Measurements from ENCODE around the gene IL4R. TPM values are rescaled to one million over a fixed set of nuclear protein-coding genes. Genes with fewer than 3 reads are reported as not detected.
"Not testable (repeated sequence)": the region's sequence is repeated elsewhere in the genome, so short reads cannot be mapped to it uniquely, and the experiment has no call there.

The IL4R gene
- 14.0 TPM for total RNA-seq

DNA sequence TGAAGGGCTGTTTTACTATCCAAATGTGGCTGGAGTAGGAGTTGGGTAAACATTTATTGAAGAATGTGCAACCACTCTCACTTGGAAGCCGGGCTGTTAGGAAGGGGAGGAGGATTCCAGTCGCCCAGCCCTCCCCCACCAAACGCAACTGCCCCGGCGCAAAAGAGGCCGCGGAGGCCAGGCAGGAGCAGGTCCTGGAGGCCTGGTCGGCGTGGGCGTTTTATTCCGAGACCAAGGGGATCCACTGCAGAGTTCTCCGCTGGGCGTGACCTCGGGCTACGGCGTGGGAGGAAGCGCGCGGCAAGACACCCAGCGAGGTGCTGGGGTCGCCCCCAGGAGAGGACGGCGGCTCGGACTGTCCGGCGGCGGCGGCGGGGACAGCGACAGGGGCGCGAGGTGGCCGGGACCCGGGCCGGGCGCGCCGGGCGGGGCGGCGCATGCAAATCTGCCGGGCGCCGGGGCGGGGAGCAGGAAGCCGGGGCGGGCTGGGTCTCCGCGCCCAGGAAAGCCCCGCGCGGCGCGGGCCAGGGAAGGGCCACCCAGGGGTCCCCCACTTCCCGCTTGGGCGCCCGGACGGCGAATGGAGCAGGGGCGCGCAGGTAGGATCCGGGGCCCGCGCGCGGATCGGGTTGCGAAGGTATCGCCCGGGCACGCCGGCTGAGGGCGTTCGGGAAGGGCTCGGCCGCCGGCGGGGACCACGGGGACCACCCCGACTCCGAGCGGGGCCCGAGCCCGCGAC, at the start of gene IL4R:
TSS of gene IL4R (plus strand) at position 553 of the 739 bp plus-strand sequence. CDS start 26,230 bp downstream, outside the sequence.
- peak; percentile 17 for DNase-seq

DNA sequence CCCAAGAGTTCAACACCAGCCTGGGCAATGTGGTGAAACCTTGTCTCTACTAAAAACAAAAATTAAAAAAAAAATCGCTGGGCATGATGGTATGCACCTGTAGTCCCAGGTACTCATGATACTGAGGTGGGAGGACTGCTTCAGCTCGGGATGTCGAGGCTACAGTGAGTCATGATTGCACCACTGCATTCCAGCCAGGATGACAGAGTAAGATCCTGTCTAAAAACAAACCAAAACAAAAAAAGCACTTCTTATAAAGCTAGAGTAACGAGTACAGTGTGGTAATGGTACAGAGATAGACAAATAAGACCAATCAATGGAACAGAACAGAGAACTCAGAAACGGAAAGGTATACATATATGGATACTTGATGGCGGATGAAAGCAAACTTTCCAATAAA, 49.6 kb upstream of the IL4R start:
- no peak for DNase-seq

DNA sequence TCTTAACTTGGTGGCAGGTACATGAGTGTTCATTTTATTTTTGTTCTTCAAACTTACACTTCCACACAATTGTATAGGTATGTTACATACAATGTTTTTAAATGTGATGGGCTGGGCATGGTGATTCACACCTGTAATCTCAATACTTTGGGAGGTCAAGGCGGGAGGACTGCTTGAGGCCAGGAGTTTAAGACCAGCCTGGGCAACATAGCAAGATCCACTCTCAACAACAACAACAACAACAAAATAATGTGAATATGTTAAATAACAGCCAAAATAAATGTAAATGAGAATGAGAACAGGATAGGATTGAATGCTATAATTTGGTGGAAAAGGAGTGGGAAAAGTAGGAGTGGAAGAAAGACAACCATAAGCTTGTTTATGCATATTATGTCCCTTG, 47.8 kb upstream of the IL4R start:
- no peak for DNase-seq

DNA sequence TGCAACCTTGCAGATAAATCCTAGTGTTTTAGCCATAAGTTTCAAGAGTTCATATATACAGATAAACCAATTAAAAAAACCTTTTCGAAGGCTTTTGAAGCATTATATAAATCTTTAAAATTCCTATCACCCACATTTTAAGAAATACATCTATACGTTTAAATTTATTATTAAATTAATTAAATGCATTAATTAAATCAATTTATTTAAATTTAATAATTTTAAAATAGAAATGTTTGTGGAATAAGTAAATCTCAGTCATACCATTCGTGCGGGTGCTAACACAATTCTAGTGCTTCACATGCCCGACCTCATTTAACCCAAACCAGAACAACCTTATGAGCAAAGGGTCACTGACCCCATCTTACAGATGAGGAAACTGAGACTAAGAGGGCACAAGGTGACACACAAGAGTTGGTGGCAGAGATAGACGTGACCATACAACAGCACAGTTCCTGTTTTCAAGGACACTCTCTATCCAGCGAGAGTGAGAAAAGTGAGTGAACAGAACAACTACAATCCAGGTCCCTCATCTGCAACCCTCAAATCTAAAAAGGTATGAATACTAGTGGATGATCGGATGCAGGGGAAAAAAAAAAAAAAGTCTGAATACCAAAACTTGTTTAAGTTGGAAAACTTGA, 46.6 kb upstream of the IL4R start:
- no peak for DNase-seq

DNA sequence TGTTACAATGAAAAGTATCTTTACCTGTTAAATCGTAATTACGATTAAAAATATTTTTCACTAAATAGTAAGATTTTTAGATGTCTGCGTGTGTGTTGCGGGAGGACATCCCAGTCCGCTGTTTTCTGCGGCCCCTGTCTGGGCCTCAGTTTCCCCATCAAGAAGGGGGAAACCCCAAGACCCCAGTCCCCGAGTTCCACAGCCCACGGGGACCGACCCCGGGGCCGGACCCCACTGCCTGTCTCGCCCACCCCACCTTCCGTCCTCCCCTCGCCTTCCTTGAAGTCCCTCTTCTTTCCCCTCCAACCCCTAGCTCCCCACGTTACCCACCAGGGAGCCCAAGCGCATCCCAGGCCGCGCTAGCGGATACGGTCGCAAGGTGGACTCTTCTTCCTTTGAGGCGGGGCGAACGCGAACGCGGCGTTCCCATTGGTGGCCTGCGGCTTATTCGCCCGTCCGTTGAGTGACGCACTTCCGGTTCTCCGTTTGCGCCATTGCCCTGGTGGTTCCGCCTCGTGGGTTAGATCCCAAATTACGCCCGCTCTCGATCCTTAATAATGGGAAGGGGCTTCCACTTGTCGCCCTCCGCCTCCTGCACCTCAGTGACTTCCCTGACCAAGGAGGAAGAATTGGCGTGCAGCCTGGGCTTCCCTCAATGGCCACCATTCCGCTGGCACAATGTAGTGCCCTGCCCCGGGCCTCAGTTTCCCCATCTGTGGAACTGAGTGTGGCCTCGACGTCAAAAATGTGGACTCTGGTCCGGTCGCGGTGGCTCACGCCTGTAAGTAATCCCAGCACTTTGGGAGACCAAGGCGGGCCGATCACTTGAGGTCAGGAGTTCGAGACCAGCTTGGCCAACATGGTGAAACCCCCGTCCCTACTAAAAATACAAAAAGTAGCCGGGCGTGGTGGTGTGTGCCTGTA, 45.1 kb upstream of the IL4R start, which contains the start of gene NSMCE1:
TSS of gene NSMCE1 (minus strand) at position 397 of the 924 bp plus-strand sequence. CDS start 11,202 bp downstream, outside the sequence.
- peak; percentile 91 for DNase-seq

DNA sequence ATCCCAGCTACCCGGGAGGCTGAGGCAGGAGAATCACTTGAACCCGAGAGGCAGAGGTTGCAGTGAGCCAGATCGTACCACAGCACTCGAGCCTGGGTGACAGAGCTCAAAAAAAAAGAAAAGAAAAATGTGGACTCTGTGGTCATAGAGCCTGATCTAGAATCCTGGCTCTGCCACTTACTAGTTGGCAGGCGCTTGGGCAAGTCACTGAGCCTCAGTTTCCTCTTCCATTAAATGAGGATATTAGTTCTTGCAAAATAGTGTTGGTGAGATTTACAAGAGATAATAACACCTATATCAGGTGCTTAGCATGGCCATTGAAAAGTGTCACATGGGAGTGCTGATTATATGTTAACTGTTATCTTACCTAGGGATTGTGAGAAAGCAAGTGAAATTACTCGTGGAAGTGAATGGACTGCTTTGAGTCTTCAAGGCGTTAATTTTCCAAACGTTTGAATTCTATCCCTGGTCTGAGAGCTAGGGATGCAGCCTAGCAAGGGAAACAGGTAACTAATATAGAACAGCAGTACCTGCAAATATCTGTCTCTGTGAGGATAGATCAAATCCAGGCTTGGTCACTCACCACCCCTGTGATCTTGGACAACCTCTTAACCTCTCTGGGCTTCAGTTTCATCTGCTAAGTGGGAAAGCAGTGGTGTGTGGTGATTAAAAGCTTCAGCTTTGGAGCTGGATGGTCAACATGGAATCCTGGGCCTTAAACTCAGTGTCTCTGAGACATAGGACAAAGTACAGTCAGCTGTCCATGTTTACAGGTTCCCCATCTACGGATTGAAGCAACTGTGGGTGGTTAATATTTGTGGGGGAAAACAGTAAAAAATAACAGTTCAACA, 44.2 kb upstream of the IL4R start:
- no peak for DNase-seq

DNA sequence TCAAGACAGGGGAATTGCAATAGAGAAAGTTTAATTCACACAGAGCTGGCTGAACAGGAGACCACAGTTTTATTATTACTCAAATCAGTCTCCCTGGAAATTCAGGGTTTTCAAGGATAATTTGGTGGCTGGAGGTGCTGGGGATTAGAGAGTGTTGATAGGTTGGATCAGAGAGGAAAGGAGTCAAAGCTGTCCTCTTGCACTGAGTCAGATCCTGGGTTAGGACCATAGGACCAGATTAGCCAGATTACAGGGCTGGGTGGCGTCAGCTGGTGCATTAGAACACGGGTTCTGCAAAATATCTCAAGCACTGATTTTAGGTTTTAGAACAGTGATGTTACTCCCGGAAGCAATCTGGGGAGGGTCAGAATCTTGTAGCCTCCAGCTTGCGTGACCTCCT, 43.4 kb upstream of the IL4R start:
- DNase-seq: no peak

DNA sequence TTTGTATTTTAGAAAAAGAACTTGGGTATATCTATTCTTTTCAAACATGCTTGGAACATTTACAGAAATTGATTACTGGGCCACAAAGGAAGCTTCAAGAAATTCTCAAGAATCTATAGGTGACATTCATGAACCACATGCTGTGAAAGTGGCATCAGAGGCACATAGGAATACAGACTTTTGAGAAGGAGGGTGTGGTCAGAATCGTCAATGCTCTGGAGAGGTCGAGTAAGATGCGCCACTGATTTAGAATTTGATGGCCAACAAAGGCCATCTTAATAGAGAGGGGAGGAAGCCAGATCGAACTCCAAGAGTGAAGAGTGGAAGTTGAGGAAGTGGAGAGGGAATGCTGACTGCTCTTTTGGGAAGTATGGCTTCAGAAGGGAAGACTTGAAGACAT, 41.7 kb upstream of the IL4R start:
- DNase-seq: no peak

DNA sequence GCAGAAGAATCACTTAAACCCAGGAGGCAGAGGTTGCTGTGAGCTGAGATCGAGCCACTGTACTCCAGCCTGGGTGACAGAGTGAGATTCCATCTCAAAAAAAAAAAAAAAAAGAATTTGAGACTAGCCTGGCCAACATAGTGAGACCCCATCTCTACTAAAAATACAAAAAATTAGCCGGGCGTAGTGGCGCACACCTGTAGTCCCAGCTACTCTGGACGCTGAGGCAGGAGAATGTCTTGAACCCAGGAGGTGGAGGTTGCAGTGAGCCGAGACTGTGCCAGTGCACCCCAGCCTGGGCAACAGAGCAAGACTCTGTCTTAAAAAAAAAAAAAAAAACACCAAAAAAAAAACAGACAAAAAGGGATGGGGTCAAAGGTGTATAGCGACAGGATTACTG, 41.1 kb upstream of the IL4R start:
- DNase-seq: not testable (repeated sequence)

DNA sequence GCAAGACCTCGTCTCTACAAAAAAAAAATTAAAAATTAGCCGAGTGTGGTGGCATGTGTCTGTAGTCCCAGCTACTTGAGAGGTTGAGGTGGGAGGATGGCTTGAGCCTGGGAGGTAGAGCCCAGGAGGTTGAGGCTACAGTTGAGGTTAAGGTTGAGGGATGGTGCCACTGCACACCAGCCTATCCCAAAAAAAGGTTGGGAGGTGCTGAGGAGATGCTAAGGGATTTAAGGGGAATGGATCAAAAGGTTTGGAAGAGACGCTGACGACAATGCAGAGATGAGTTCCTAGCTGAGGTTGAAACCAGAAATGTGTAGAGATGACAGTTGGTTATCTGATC, 40.5 kb upstream of the IL4R start:
- no peak for DNase-seq

DNA sequence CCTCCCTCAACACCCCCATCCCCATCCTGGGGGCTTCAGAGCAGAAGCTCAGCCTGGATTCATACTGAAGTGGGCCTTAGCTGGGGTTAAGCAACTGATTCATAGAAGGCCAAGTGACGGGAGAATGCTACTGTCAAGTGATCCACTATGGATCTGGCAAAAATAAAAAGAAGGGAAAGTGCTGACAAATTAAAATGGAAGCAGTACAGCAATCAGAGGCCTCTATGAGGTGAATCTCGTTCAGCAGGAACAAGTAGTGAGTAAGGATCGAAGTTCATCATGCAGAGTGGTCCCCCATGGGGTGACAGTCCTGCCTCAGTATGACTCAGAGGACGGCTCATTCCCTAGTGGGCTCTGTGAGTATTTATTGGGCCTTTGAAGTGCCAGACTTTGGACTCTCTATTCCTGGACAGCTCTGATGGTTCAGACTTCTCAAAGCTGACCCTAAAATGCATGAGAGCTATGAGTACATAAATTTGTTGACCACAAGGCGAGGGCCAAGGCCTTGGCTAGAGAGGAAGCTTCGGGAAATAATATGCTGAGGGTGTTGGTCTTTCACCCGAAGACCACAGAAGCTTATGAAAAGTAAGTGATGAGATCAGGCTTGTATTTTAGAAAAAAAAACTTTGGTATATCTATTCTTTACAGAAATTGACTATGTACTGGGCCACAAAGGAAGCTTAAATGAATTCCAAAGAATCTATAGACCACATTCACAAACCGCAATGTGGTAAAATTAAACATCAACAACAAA, 39.9 kb upstream of the IL4R start:
- no peak for DNase-seq

DNA sequence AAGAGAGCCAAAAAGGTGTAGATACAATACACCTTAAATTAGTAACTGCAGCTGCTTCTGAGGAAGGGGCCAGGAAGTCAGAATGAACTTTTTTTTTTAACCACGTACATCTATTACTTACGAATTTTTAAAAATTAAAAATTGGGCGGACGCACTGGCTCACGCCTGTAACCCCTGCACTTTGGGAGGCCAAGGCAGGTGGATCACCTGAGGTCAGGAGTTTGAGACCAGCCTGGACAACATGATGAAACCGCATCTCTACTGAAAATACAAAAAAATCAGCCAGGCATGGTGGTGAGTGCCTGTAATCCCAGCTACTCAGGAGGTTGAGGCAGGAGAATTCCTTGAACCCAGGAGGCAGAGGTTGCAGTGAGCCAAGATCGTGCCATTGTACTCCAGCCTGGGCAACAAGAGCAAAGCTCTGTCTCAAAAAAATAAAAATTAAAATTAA, 39.3 kb upstream of the IL4R start:
- not testable (repeated sequence) for DNase-seq

DNA sequence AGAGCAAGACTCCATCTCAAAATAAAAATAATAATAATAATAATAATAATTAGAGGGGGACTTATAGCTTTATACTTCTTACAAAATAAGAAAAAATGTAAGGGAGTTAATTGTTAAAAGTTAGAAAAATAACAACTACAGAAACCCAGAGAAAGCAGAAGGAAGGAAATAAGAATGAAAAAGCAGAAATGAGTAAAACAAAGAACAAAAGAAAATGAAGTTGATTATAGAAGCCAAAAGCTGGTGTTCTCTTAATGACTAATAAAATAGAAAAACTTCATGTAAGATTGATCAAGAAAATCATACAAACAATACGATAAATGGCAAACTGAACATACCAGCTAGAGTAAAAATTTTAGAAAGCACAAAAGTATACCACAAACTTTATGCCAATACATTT, 38.4 kb upstream of the IL4R start:
- no peak for DNase-seq

DNA sequence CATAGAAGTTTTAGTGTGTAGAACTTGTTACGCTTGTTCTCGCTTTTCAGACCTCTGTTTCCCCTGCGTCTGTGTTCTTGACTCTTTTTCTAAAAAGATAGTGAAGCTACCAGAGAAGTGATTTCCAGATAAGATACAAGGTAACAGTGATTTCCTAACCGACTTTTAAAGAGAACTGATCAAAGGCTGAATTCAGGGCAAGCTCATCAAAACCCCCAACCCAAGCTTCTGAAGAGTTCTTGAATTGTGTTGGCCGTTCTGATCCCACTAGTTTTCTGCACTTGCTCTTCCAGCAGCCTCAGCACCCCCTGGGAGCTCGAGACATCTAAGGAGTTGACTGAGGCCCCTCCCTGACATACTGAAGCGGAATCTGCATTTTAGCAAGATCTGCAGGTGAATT, 32.5 kb upstream of the IL4R start:
- DNase-seq: no peak

DNA sequence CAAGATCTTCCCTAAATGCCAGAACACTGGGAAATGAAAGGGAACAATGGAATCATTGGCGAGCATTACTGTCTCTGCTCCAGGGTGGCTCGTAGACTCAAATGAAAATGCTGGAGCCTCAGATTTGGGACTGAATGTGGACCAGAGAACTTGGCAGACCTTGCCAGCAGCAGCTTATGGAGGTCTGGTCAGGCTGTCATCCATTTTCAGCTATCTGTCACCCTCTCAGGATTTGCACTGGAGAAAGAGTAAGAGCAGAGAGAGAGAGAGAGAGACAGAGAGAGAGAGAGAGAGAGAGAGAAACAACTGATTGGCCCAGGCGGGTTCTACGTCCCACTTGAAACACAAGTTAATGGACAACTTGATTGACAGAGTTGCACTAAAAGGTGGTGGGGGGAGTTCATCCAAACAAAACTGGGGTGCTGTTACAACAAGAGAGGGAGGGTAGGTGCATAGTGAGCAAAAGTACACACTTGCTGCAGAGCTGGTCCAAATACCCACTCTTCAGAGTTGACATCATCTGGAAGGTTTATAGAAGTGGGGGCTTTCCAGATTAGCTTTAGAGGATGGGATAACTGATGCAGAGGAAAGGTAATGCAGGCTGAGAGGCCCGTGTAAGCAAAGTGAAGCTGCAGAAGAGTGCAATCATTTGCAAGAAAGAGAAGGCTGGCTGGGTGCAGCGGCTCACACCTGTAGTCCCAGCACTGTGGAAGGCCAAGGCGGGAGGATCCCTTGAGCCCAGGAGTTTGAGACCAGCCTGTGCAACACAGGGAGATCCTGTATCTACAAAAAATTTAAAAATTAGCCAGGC, 28.7 kb upstream of the IL4R start:
- no peak for DNase-seq

DNA sequence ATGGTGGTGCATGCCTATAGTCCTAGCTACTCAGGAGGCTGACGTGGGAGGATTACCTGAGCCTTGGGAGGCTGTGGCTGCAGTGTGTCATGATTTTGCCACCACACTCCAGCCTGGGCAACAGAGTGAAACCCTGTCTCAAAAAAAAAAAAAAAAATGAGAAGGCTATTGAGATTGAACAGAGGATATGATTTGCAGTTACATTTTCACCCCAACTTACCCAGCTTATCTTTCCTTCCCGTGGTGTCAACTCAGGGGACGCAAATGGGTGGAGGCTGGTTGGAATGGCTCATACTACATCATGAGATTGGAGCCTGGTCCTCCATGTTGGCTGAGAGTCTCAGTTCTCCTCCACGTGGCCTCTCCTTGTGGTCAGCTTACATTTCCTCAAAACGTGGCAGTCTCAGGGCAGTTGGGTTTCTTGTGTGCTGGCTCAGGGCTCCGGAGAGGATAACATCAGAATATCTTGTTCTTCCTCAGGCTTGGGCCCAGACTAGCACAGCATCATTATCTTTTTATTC, 28.0 kb upstream of the IL4R start:
- DNase-seq: no peak

DNA sequence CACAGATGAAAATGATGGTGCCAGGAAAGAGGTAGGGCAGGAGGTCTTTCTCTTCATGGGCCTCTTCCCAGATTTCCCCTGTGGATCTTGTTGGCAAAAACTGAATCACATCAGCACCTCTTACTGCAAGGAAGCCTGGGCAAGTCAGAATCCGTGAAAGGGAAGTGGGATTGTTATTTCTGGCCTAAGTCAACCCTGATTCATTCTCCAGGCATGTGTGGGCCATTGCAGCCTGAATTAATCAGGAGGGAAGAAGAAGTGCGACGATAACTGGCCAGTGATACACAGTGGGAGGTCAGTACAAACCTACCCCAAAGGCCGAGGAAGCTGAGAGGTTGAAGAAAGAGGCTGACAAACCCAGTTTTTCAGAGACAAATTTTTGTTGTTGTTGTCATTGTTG, 27.3 kb upstream of the IL4R start:
- DNase-seq: no peak

DNA sequence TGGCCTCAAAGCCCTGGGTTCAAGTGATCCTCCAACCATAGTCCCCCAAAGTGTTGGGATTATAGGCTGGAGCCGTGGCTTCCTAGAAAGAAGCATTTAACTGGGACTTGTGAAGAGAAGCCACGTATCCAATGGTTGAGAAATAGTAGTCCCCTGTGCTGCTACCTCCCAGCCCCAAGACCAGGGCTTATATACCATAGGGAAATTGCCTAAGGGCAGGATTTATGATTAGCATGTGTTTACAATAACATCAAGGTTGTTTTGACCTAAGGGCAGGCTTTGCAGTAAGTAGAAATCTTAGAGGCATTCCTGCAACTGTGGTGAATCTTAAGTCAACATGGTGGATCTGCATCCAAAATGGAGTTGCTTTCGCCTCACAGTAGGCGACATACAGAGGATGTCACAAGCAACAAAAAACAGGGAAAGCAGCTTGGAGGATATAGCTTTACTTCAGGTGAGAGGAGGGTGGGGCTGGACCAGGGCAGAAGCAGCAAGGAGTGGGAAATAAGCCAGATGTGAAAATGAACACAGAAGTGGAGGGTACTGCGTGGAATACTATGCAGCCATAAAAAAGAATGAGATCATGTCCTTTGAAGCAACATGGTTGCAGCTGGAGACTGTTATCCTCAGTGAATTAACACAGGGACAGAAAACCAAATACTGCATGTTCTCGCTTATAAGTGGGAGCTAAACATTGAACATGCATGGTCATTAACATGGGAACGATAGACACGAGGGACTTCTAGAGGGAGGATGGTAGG, 26.5 kb upstream of the IL4R start:
- DNase-seq: no peak

DNA sequence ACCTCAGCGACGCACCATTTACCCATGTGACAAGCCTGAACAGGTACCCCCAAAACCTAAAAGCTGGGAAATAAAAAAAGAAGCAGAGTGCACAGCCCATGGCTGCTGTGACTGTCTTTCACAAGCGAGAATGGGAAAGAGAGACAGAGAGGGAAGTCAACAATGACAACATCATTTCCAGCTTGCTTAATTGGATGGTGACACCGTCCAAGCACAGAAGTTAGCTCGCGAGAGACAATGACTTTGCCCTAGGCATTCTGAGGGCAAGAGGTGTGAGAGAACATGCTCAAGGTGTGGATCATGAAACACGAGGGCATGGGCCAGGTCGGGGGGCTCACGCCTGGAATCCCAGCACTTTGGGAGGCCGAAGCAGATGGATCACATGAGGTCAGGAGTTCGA, 25.9 kb upstream of the IL4R start:
- DNase-seq: no peak
